Activated CD8-positive, alpha-beta memory T cell treated with anti-CD3 and anti-CD28 coated beads, Interleukin-2, amount 50 U/mL, for 24 hours (primary cell): ENCODE results near the gene DOCK6.
A peak's percentile ranks its signal among the peaks of the same experiment; 100 is the strongest.
"Not testable (repeated sequence)": the region's sequence is repeated elsewhere in the genome, so short reads cannot be mapped to it uniquely, and the experiment has no call there.

Experiments
- DNase-seq: peaks from one replicate; pipeline ENCODE4 v3.0.0-alpha.2; 2020; ENCODE audit errors: extremely low read depth

Gene DOCK6

GRCh38 chr19:11174336-11174735, 88.0 kb downstream of the DOCK6 start:
- DNase-seq = no peak

- DNase-seq = no peak
Observed at GRCh38 chr19:11173516-11174155, 88.7 kb downstream of the DOCK6 start.

GRCh38 chr19:11172576-11172975, 89.7 kb downstream of the DOCK6 start:
- no peak for DNase-seq

GRCh38 chr19:11171144-11171543, 91.2 kb downstream of the DOCK6 start:
- no peak for DNase-seq

- DNase-seq = no peak
Observed at GRCh38 chr19:11169896-11170678, 92.2 kb downstream of the DOCK6 start.

GRCh38 chr19:11168568-11168967, 93.8 kb downstream of the DOCK6 start:
- no peak for DNase-seq

GRCh38 chr19:11166281-11167142, 95.8 kb downstream of the DOCK6 start:
- DNase-seq = no peak

GRCh38 chr19:11165486-11166030, 96.8 kb downstream of the DOCK6 start:
- DNase-seq = no peak

GRCh38 chr19:11164879-11165406, 97.4 kb downstream of the DOCK6 start:
- no peak for DNase-seq

- no peak for DNase-seq
Observed at GRCh38 chr19:11164296-11164695, 98.0 kb downstream of the DOCK6 start.

GRCh38 chr19:11160440-11160768, 101.9 kb downstream of the DOCK6 start:
- DNase-seq = not testable (repeated sequence)

GRCh38 chr19:11159598-11160439, 102.5 kb downstream of the DOCK6 start:
- no peak for DNase-seq

- peak; percentile 71 for DNase-seq
Observed at GRCh38 chr19:11155373-11156120, 106.8 kb downstream of the DOCK6 start, which contains the start of gene SPC24. Gene SPC24 (minus strand): TSS chr19:11155782. CDS start chr19:11155776, 6 bp downstream.

GRCh38 chr19:11154683-11155047, 107.7 kb downstream of the DOCK6 start:
- no peak for DNase-seq

- DNase-seq = no peak
Observed at GRCh38 chr19:11152318-11153062, 109.8 kb downstream of the DOCK6 start.

- DNase-seq = no peak
Observed at GRCh38 chr19:11151181-11151580, 111.1 kb downstream of the DOCK6 start.
